ENCODE measurements around the gene OPCML.

OPCML gene

GRCh38 chr11:133291780-133292179, 240.5 kb downstream of the OPCML start:
- DNase-seq (ENCODE audit: low read depth in 2 of 2) = no peak

GRCh38 chr11:133285359-133285758, 246.9 kb downstream of the OPCML start:
- no peak for DNase-seq (ENCODE audit: low read depth in 2 of 2)

GRCh38 chr11:133284156-133284555, 248.1 kb downstream of the OPCML start:
- DNase-seq (ENCODE audit: low read depth in 2 of 2) = no peak

- DNase-seq (ENCODE audit: low read depth in 2 of 2) = no peak
Observed at GRCh38 chr11:133277886-133278285, 254.4 kb downstream of the OPCML start.

GRCh38 chr11:133271871-133272776, 260.2 kb downstream of the OPCML start:
- DNase-seq (ENCODE audit: low read depth in 2 of 2) = no peak

GRCh38 chr11:133271206-133271605, 261.1 kb downstream of the OPCML start:
- no peak for DNase-seq (ENCODE audit: low read depth in 2 of 2)

- DNase-seq (ENCODE audit: low read depth in 2 of 2) = no peak
Observed at GRCh38 chr11:133269267-133269666, 263.0 kb downstream of the OPCML start.

- DNase-seq (ENCODE audit: low read depth in 2 of 2) = no peak
Observed at GRCh38 chr11:133266986-133267385, 265.3 kb downstream of the OPCML start.

- DNase-seq (ENCODE audit: low read depth in 2 of 2) = no peak
Observed at GRCh38 chr11:133265530-133266035, 266.7 kb downstream of the OPCML start.

- DNase-seq (ENCODE audit: low read depth in 2 of 2) = no peak
Observed at GRCh38 chr11:133263332-133263731, 269.0 kb downstream of the OPCML start.

- DNase-seq (ENCODE audit: low read depth in 2 of 2) = no peak
Observed at GRCh38 chr11:133258751-133259150, 273.6 kb downstream of the OPCML start.

GRCh38 chr11:133254601-133255000, 277.7 kb downstream of the OPCML start:
- DNase-seq (ENCODE audit: low read depth in 2 of 2) = no peak

GRCh38 chr11:133253570-133253969, 278.7 kb downstream of the OPCML start:
- no peak for DNase-seq (ENCODE audit: low read depth in 2 of 2)

GRCh38 chr11:133251841-133252240, 280.5 kb downstream of the OPCML start:
- no peak for DNase-seq (ENCODE audit: low read depth in 2 of 2)

GRCh38 chr11:133249530-133249929, 282.8 kb downstream of the OPCML start:
- DNase-seq (ENCODE audit: low read depth in 2 of 2) = no peak

- no peak for DNase-seq (ENCODE audit: low read depth in 2 of 2)
Observed at GRCh38 chr11:133249065-133249464, 283.2 kb downstream of the OPCML start.

GRCh38 chr11:133243832-133244231, 288.5 kb downstream of the OPCML start:
- DNase-seq (ENCODE audit: low read depth in 2 of 2) = no peak

- no peak for DNase-seq (ENCODE audit: low read depth in 2 of 2)
Observed at GRCh38 chr11:133240908-133241655, 291.2 kb downstream of the OPCML start.

GRCh38 chr11:133239575-133239974, 292.7 kb downstream of the OPCML start:
- DNase-seq (ENCODE audit: low read depth in 2 of 2) = no peak

GRCh38 chr11:133238495-133238894, 293.8 kb downstream of the OPCML start:
- no peak for DNase-seq (ENCODE audit: low read depth in 2 of 2)

- DNase-seq (ENCODE audit: low read depth in 2 of 2) = no peak
Observed at GRCh38 chr11:133238027-133238426, 294.3 kb downstream of the OPCML start.

GRCh38 chr11:133235381-133235780, 296.9 kb downstream of the OPCML start:
- DNase-seq (ENCODE audit: low read depth in 2 of 2) = no peak

- no peak for DNase-seq (ENCODE audit: low read depth in 2 of 2)
Observed at GRCh38 chr11:133234883-133235282, 297.4 kb downstream of the OPCML start.
